ENCODE data around the gene MC3R.
"Not testable (repeated sequence)": the region's sequence is repeated elsewhere in the genome, so short reads cannot be mapped to it uniquely, and the experiment has no call there.

The MC3R gene

DNA sequence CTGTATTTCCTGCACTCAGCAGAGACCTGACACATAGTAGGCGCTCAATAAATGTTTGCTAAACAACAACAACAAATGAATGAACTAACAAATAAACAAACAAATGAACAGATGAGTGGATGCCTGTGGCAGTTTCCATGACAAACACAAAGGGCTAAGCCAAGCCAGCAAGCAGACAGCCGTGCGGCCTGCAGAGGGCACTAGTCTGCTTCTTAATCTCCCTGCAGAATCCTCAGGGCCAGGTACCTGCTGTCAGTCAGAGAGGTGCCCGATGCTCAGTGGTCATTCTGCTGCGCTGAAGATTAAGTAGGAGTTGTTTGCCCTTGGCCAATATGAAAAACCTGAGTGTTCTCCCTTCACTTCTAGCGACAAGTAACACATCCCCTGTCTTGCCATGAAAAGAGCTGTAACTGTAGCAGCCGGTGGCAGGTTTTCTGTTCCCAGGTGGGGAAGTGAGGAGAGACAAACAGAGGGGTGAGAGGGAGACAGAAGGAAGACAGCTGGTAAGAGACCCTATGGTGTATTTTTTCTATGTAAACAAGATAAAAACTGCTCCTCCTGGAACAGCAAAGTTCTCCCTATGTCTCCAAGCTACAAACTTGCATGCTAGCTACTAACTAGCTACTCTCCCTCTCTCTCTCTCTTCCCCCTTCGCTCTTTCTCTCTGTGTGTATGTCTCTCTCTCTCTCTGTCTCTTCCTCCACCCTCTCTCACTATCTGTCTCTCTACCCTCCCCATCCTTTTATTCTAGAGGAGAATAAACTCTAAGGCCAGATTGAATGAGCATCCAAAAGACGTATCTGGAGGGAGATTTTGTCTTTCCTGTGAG is at the start of gene MC3R:
TSS of gene MC3R (plus strand) at position 779 of the 829 bp plus-strand sequence. CDS start 112 bp downstream, outside the sequence.
- Mint-ChIP-seq H3K27me3 (ENCODE audit: low read depth) (peaks cover 5% of the 10 kb centered on the region), H3K27ac (no peak within 1 kb of the TSS), H3K36me3 (ENCODE audit: low read depth) (no peaks in the 10 kb centered on the region), H3K4me3 (no peak within 1 kb of the TSS), H3K9me3 (no peaks in the 10 kb centered on the region), H3K4me1 (ENCODE audit: low read depth) (no peaks in the 10 kb centered on the region)
- DNase-seq (ENCODE audit: low spot score) = peak; percentile 23

DNA sequence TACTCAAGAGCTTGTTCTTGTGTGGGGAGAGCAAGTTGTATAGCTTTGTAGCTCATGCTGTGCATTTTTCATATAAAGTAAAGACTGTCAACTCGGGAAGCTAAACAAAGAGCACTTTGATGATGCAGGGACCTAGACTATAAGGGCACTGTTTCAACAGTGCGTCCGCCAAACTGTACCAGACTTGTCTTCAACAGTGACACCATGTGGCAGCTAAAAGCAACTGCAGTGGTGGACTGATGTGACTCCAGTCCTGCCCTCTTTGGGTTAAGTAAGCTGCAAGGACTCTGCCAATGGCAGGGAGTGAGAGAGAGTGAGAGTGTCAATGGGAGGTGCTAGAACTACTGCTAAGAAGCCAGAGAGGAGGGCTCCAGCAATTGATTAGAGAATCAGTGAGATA is 48.1 kb upstream of the MC3R start:
- H3K4me1 Mint-ChIP-seq (ENCODE audit: low read depth) = no peaks in the 10 kb centered on the region
- no peak for DNase-seq (ENCODE audit: low spot score)
- no peaks in the 10 kb centered on the region for H3K36me3 Mint-ChIP-seq (ENCODE audit: low read depth)
- H3K27ac Mint-ChIP-seq = no peak overlapping the region
- no peaks in the 10 kb centered on the region for H3K27me3 Mint-ChIP-seq (ENCODE audit: low read depth)
- no peak overlapping the region for H3K4me3 Mint-ChIP-seq
- H3K9me3 Mint-ChIP-seq = peaks cover 27% of the 10 kb centered on the region

GRCh38 chr20:56202493-56203077 is 45.9 kb upstream of the MC3R start:
- H3K27ac Mint-ChIP-seq = no peak overlapping the region
- no peak for DNase-seq (ENCODE audit: low spot score)
- no peaks in the 10 kb centered on the region for H3K36me3 Mint-ChIP-seq (ENCODE audit: low read depth)
- no peaks in the 10 kb centered on the region for H3K4me1 Mint-ChIP-seq (ENCODE audit: low read depth)
- H3K9me3 Mint-ChIP-seq = peaks cover 27% of the 10 kb centered on the region
- no peaks in the 10 kb centered on the region for H3K27me3 Mint-ChIP-seq (ENCODE audit: low read depth)
- no peak overlapping the region for H3K4me3 Mint-ChIP-seq

DNA sequence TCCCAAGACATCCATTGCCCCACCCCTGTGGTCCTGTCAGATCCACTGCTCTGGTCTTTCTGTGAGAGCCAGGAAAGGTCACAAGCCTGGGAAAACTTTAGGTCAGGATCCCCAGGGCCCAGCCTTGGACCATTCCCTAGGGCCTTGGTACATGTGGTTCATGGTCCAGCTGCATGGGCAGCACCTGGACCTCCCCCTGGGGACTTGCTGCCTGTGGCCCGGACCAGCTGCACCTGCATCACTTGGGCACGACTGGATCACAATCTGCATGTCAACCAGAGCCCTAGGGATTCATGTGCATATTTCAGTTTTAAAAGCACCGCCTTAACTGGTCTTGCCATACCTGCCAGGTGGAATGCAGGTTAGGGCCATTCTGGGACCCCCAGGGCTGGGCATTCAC is 44.3 kb upstream of the MC3R start:
- DNase-seq (ENCODE audit: low spot score) = no peak
- Mint-ChIP-seq H3K36me3 (ENCODE audit: low read depth) (no peaks in the 10 kb centered on the region), H3K27ac (no peak overlapping the region), H3K4me3 (no peak overlapping the region), H3K9me3 (peaks cover 21% of the 10 kb centered on the region), H3K27me3 (ENCODE audit: low read depth) (no peaks in the 10 kb centered on the region), H3K4me1 (ENCODE audit: low read depth) (no peaks in the 10 kb centered on the region)

DNA sequence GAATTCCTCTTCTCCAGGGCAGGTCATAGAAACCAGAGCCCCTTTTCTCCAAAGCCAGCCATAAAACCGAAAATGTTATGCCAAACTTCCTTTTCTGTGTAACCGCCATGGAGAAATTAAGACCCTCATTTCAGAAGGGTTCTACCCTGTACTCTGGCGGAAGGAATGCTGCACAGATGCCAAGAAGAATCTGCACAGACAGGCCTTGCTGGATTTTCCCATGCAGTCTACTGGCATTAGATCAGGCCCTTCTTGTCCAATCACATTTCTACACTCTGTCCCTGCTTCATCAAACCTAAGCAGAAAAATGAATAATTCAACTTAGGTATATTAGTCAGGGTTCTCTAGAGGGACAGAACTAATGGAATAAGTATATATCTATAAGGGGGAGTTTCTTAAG is 43.2 kb upstream of the MC3R start:
- H3K36me3 Mint-ChIP-seq (ENCODE audit: low read depth) = no peaks in the 10 kb centered on the region
- H3K9me3 Mint-ChIP-seq = peaks cover 10% of the 10 kb centered on the region
- no peak overlapping the region for H3K4me3 Mint-ChIP-seq
- no peak overlapping the region for H3K27ac Mint-ChIP-seq
- no peaks in the 10 kb centered on the region for H3K4me1 Mint-ChIP-seq (ENCODE audit: low read depth)
- no peaks in the 10 kb centered on the region for H3K27me3 Mint-ChIP-seq (ENCODE audit: low read depth)
- no peak for DNase-seq (ENCODE audit: low spot score)

GRCh38 chr20:56207656-56208055 is 40.9 kb upstream of the MC3R start:
- H3K27me3 Mint-ChIP-seq (ENCODE audit: low read depth) = no peaks in the 10 kb centered on the region
- no peaks in the 10 kb centered on the region for H3K9me3 Mint-ChIP-seq
- no peaks in the 10 kb centered on the region for H3K36me3 Mint-ChIP-seq (ENCODE audit: low read depth)
- H3K4me3 Mint-ChIP-seq = no peak overlapping the region
- no peaks in the 10 kb centered on the region for H3K4me1 Mint-ChIP-seq (ENCODE audit: low read depth)
- no peak for DNase-seq (ENCODE audit: low spot score)
- H3K27ac Mint-ChIP-seq = no peak overlapping the region

GRCh38 chr20:56208121-56208520 is 40.4 kb upstream of the MC3R start:
- Mint-ChIP-seq H3K36me3 (ENCODE audit: low read depth) (no peaks in the 10 kb centered on the region), H3K4me3 (no peak overlapping the region)

GRCh38 chr20:56211051-56211450 is 37.5 kb upstream of the MC3R start:
- Mint-ChIP-seq H3K4me3 (no peak overlapping the region), H3K4me1 (ENCODE audit: low read depth) (no peaks in the 10 kb centered on the region), H3K9me3 (no peaks in the 10 kb centered on the region), H3K27ac (no peak overlapping the region), H3K36me3 (ENCODE audit: low read depth) (no peaks in the 10 kb centered on the region), H3K27me3 (ENCODE audit: low read depth) (no peaks in the 10 kb centered on the region)
- DNase-seq (ENCODE audit: low spot score) = no peak

More at GRCh38 chr20:56208121-56208520, 40.4 kb upstream of the MC3R start:
- Mint-ChIP-seq H3K27me3 (ENCODE audit: low read depth) (no peaks in the 10 kb centered on the region), H3K9me3 (no peaks in the 10 kb centered on the region), H3K27ac (no peak overlapping the region), H3K4me1 (ENCODE audit: low read depth) (no peaks in the 10 kb centered on the region)
- DNase-seq (ENCODE audit: low spot score) = no peak

GRCh38 chr20:56212091-56212490 is 36.4 kb upstream of the MC3R start:
- DNase-seq (ENCODE audit: low spot score) = no peak
- Mint-ChIP-seq H3K36me3 (ENCODE audit: low read depth) (no peaks in the 10 kb centered on the region), H3K27me3 (ENCODE audit: low read depth) (no peaks in the 10 kb centered on the region), H3K9me3 (no peaks in the 10 kb centered on the region), H3K4me3 (no peak overlapping the region), H3K27ac (no peak overlapping the region), H3K4me1 (ENCODE audit: low read depth) (no peaks in the 10 kb centered on the region)

- Mint-ChIP-seq H3K4me3 (no peak overlapping the region), H3K9me3 (no peaks in the 10 kb centered on the region), H3K27ac (no peak overlapping the region), H3K36me3 (ENCODE audit: low read depth) (no peaks in the 10 kb centered on the region), H3K4me1 (ENCODE audit: low read depth) (no peaks in the 10 kb centered on the region), H3K27me3 (ENCODE audit: low read depth) (no peaks in the 10 kb centered on the region)
- DNase-seq (ENCODE audit: low spot score) = no peak
Observed at GRCh38 chr20:56213321-56213720, 35.2 kb upstream of the MC3R start.

- no peaks in the 10 kb centered on the region for H3K36me3 Mint-ChIP-seq (ENCODE audit: low read depth)
- H3K4me1 Mint-ChIP-seq (ENCODE audit: low read depth) = no peaks in the 10 kb centered on the region
- no peak overlapping the region for H3K4me3 Mint-ChIP-seq
- no peaks in the 10 kb centered on the region for H3K9me3 Mint-ChIP-seq
- H3K27ac Mint-ChIP-seq = no peak overlapping the region
- DNase-seq (ENCODE audit: low spot score) = no peak
- H3K27me3 Mint-ChIP-seq (ENCODE audit: low read depth) = no peaks in the 10 kb centered on the region
Observed at GRCh38 chr20:56215115-56215514, 33.4 kb upstream of the MC3R start.

GRCh38 chr20:56217829-56218228 is 30.7 kb upstream of the MC3R start:
- Mint-ChIP-seq H3K4me1 (ENCODE audit: low read depth) (no peaks in the 10 kb centered on the region), H3K27ac (no peak overlapping the region), H3K36me3 (ENCODE audit: low read depth) (no peaks in the 10 kb centered on the region), H3K27me3 (ENCODE audit: low read depth) (no peaks in the 10 kb centered on the region), H3K4me3 (no peak overlapping the region), H3K9me3 (peaks cover 5% of the 10 kb centered on the region)
- DNase-seq (ENCODE audit: low spot score) = no peak

GRCh38 chr20:56221186-56221585 is 27.3 kb upstream of the MC3R start:
- H3K4me3 Mint-ChIP-seq; H3K27ac Mint-ChIP-seq; H3K36me3 Mint-ChIP-seq (ENCODE audit: low read depth); DNase-seq (ENCODE audit: low spot score); H3K27me3 Mint-ChIP-seq (ENCODE audit: low read depth); H3K4me1 Mint-ChIP-seq (ENCODE audit: low read depth); H3K9me3 Mint-ChIP-seq: not testable (repeated sequence)

DNA sequence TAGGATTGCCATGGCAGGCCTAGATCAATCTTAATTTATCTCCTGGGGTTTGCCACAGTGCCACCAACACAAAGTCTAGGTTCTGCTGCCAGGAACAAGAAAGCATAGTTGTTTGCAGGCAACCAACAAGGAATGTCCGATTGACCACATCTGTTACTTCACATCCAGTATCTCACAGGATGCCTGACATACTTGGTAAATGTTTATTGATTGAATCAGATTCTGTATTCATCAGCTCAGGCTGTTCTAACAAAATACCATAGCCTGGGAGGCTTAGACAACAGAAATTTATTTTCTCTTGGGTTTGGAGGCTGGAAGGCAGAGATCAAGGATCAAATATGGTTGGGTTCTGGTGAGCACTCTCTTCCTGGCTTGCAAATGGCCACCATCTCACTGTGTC is 26.3 kb upstream of the MC3R start:
- Mint-ChIP-seq H3K4me3 (no peak overlapping the region), H3K27me3 (ENCODE audit: low read depth) (no peaks in the 10 kb centered on the region), H3K27ac (no peak overlapping the region), H3K9me3 (peaks cover 5% of the 10 kb centered on the region), H3K36me3 (ENCODE audit: low read depth) (no peaks in the 10 kb centered on the region), H3K4me1 (ENCODE audit: low read depth) (no peaks in the 10 kb centered on the region)
- DNase-seq (ENCODE audit: low spot score) = no peak

DNA sequence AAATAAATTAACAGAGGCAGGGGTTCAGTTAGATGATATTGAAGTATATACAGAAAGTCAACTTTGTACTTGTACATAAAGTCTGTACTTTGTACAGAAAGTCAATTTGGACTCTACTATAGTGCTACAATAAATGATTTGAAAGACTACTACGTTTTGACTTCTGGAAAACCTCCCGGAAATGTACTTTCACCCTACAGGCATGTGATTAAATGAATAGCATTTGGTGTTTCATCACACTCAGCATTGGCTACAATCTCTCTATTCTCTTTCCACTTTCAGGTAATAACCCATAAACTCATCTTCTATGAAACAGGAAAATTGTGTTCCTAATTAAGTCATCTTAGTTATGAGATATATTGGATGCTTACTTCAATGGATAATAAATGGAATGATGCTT is 25.6 kb upstream of the MC3R start:
- Mint-ChIP-seq H3K27ac (no peak overlapping the region), H3K9me3 (peaks cover 5% of the 10 kb centered on the region), H3K27me3 (ENCODE audit: low read depth) (no peaks in the 10 kb centered on the region), H3K36me3 (ENCODE audit: low read depth) (no peaks in the 10 kb centered on the region), H3K4me1 (ENCODE audit: low read depth) (no peaks in the 10 kb centered on the region), H3K4me3 (no peak overlapping the region)
- DNase-seq (ENCODE audit: low spot score) = no peak

All from T-helper 2 cell treated with Interferon-gamma antibody and Interleukin-4, amounts not matched to agents 5 μg/mL and 100 μg/mL, for 36 hours (primary cell).